Suppressor macrophage treated with lipopolysaccharide for 1 hour (primary cell): ENCODE data around the gene TM9SF3.
A peak's percentile ranks its signal among the peaks of the same experiment; 100 is the strongest.
"Not testable (repeated sequence)": the region's sequence is repeated elsewhere in the genome, so short reads cannot be mapped to it uniquely, and the experiment has no call there.

Source experiments
- DNase-seq, 3 donors: peaks; one replicate each; pipeline ENCODE4 v3.0.0-alpha.2; 2020 to 2022

The TM9SF3 gene

GRCh38 chr10:96565774-96566173 lies 21.0 kb downstream of the TM9SF3 start:
- peak; percentile 5 to 51 (median 35) for DNase-seq

DNA sequence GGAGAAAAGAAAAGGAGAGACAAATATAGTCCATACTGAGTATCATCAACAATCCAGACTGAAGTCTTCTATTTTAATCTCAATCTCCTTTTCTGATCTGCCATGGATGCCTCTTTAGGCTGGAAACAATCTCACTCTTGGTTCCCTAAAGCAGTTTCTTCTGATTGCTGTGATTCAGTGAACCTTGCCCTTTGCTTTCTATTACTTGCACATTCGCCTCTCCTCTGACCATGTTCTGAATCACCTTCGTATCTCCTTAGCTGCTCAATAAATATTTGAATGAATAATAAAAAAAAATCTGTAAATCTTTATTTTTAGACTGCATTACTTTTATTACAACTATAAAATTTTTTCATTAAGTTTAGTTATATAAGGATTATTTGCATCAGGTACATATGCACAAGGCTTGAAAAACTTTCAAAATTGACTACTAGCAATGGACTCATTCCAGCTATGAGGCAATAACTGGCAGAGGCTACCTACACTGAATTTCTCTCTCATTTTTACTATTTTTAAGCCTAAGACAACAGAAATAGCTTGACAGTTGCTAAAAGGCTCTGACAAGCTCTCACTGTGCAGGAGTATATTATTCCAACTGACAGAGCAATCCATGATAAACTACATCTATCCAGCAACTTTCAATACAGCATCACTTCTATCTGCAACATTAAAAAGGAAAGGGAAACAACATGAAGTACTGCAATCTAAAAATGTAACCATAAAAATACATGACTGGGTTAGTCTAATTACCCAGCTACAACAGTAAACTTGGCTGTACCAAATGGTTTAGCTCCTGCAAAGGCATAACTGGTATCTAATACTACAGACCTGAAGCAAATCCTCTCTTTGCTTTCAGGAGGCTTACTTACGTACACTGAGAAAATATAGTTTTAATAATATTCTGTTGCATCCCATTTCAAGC lies 25.6 kb downstream of the TM9SF3 start:
- no peak for DNase-seq

DNA sequence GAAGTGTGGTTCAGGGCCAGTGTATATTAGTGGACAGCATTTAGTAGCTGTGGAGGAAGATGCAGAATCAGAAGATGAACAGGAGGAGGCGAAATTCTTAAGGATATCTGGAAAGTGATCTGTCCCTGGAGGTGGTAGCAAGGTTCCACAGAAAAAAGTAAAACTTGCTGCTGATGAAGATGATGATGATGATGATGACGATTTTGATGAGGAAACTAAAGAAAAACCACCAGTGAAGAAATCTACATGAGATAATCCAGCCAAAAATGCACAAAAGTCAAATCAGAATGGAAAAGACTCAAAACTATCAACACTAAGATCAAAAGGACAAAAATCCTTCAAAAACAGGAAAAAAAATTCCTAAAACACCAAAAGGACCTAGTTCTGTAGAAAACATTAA lies 26.3 kb downstream of the TM9SF3 start:
- DNase-seq, result no peak

- DNase-seq, result peak; percentile 9 to 31 (median 29)
Measured at GRCh38 chr10:96556003-96556402, 30.8 kb downstream of the TM9SF3 start.

GRCh38 chr10:96555330-96555729 lies 31.5 kb downstream of the TM9SF3 start:
- DNase-seq, result no peak

DNA sequence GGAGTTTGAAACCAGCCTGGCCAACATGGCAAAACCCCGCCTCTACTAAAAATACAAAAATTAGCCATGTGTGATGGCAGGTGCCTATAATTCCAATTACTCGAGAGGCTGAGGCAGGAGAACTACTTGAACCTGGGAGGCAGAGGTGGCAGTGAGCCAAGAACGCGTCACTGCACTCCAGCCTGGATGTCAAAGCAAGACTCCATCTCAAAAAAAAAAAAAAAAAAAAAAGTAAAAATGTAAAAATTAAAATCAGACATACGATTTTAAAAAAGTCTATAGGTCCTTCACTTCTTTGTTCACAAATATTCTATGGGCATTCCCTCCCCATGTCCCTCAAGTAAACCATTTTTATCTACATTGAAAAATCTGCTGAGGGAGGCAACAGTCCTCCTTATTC lies 38.2 kb downstream of the TM9SF3 start:
- DNase-seq, result no peak

DNA sequence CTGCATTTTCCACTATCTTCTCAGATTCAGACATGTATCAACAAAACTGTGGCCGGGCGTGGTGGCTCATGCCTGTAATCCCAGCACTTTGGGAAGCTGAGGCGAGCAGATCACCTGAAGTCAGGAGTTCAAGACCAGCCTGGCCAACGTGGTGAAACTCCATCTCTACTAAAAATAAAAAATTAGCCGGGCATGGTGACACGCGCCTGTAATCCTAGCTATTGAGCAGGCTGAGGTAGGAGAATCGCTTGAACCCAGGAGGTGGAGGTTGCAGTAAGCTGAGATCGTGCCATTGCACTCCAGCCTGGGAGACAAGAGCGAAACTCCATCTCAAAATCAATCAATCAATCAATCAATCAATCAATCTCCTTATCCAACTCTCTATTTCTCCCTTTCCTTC lies 41.3 kb downstream of the TM9SF3 start:
- not testable (repeated sequence) for DNase-seq

- DNase-seq, result no peak
Measured at GRCh38 chr10:96541921-96542320, 44.9 kb downstream of the TM9SF3 start.

DNA sequence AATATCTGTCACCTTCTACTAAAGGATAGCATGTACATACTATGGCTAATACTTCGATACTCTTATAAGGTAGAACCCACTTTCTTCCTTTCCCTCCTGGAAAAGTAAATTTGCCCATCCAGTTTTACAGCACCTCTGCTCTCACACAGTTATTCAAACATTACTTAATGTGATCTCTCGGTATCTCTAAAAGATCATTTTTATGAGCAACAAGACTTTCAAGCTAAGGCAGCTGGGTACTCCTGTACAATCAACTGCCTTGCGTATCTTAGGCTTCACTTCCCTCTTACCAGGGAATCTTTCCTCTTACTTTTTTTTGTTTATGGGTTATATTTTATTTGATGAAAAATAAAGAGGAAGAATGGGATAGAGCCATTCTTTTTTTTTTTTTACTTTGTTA lies 46.6 kb downstream of the TM9SF3 start:
- no peak for DNase-seq

GRCh38 chr10:96538683-96539082 lies 48.1 kb downstream of the TM9SF3 start:
- no peak for DNase-seq

DNA sequence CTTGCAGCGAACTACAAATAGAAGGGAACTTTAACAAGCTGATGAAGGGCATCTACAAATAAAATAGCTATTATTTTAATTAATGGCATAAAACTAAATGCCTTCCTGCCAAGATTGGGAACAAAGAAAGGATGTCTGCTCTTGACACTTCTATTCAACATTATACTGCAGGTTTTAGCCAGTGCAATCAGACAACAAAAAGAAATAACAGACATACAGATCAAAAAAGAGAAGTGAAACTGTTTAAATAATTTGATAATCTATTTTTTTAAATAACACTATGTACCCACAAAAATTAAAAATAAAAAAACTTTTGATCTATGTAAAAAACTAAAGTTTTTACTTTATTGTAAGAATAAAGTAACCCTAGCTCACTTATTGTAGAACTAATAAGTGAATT lies 50.7 kb downstream of the TM9SF3 start:
- DNase-seq, result peak in 1 of 3 donors; percentile 5

- DNase-seq, result no peak
Measured at GRCh38 chr10:96532523-96532922, 54.3 kb downstream of the TM9SF3 start.

DNA sequence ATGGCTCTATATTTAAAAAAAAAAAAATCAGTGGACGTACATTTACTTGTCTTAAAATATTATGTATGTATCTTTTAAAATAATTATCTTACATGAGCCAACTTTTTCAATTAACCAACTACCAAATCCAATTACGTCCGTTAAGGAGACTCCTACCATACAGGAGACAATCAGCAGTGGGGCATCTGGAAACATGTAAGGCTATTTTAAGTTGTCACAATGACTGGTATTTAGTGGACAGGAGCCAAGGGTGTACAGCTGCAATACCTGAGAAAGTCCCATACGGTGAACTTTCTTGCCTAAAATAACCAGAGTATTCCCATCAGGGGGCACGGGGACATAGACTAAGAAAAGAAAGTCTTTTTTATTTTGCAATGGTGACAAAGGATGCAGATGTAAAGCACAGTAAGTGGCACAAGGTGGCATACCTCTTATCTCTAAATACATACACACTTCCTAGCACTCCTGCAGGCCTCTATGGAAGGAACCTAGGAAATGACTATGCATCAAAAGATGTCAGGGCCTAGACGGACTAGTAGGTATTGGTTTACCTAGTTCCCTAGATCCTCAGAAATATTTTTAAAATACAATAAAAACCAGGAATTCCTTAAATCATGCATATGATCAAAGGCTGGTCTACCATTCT lies 57.1 kb downstream of the TM9SF3 start:
- no peak for DNase-seq

GRCh38 chr10:96524741-96525140 lies 62.1 kb downstream of the TM9SF3 start:
- DNase-seq, result no peak

- no peak for DNase-seq
Measured at GRCh38 chr10:96517284-96517683, 69.5 kb downstream of the TM9SF3 start.

DNA sequence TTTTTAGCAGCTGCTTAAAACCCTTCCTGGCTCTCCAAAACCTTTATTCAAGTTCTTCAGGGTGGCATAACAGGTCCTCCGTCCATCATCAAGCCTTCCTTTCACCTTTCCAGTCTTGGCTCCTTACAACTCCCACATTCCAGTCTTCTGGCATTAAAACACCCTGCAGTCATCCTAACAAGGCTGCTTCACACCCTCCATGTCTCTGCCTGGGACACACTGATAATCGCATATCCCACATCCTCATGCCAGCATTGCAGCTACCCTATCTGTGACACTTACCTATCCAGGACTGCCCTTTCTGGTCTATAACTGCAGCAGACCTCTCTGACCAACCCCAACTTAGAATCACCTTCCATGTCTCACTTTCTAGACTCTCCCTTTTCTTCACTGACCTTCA lies 70.5 kb downstream of the TM9SF3 start:
- DNase-seq, result no peak

GRCh38 chr10:96513698-96514561 lies 72.9 kb downstream of the TM9SF3 start, which contains the start of gene TLL2:
TLL2 (minus strand) TSS chr10:96513926; CDS start chr10:96513685, 241 bp downstream.
- DNase-seq, result peak; percentile 84 to 92 (median 84)

DNA sequence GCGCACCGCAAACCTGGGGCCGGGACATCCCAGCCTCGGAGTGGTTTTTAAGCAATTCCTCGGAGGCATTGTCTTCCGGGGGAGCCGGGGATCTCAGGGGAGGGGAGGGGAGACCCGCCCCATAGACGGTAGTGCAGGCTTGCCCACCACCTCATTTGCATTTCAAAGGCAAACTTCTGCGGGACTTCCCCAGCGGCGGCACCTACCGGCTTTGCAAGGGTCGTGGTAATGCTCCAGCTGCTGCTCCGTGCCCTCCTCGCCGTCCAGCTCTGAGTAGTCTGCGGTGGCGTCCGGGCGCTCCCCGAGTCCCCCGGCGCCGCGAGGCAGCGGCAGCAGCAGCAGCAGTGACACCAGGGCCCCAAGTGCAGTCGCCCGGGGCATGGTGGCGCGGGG lies 73.5 kb downstream of the TM9SF3 start:
- DNase-seq, result no peak

- peak; percentile 30 to 55 (median 32) for DNase-seq
Measured at GRCh38 chr10:96512524-96513304, 74.1 kb downstream of the TM9SF3 start.

DNA sequence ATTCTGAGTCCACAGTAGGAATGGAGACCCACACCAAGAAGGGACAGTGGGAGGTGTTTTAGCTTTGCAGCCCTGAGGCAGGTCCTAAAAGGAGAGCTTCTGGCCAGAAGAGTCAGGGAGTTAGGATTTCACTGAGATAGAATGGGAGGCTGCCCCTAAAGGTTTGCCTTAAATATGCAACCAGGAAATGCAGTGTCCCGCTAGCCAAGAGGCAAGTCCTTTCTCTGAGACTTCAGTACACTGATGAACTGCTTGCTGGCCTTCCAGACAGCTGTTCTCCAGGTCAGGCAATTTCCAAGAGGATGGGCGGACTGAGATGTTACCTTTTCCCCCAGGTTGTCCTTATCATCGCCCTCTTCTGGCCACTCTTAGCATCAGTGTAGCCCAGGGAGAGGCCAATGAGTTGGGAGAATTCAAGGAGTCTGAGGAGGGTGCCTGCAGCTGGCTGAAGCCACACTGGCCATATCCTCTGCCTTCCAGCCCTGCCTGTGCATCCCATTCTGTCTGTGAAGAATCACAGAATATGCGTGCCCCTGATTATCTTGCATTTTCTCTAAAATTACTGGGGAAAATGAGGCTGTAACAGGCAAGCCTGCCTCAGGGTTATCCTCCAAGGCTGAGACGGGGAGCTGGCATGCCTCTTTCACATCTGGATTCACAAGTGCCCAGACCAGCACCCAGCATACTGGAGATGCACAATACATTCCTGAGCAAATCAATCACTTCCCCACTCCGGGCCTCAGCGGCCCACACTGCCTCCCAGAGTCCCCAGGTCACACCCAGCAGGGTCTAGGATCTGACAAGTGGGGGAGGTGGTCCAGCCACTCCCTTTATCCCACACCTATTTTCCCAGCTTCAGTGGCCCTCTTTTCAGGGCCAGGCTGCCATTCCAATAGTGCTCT lies 75.5 kb downstream of the TM9SF3 start:
- DNase-seq, result peak; percentile 28 to 52 (median 31)

DNA sequence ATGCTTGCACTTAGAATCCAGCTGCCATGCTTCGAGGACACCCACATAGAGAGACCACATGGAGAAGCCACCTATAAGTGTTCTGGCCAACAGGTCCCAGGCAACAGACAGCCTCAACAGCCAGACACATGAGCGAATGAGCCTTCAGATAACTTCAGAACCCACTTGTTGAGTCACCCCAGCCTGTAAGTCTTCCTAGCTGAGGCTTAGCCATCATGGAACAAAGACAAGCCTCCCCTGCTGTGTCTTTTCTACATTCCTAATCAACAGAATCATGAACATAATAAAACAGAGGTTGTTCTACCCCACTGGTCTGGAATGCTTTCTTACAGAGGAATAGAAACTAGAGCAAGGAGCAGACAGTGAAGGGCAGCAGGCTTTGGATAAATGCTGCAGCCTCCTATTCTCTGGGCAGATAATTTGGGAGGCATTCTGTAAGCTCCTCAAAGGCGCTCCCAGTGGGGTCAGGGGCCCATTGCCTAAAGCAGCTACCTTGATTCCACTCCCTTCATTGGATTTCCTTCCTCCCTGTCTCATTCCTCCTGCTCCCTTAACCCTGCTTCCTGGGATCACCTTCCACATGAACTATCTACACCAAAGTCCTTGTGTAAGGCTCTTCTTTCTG lies 77.7 kb downstream of the TM9SF3 start:
- DNase-seq, result no peak
